Keratinocyte (primary cell): Measurements from ENCODE around the gene CBLL1.

ENCODE experiments used
- CTCF ChIP-seq, 3 experiments: IDR thresholded peaks in 1 of 3; conservative IDR thresholded peaks in 1 of 3; optimal IDR thresholded peaks in 1 of 3; 2 replicates in 2 of 3; 3 replicates in 1 of 3; pipeline versions ENCODE3 to v1.5.1; 2011; ENCODE audit warnings: low read length in 3 of 3, mild to moderate bottlenecking in 3 of 3, moderate library complexity in 2 of 3, control low read depth in 1 of 3, inconsistent platforms in 1 of 3; ENCODE audit not compliant: insufficient read depth in 2 of 3; ENCODE audit errors: extremely low read depth in 1 of 3
- EZH2 ChIP-seq: IDR thresholded peaks from one replicate; pipeline ENCODE4 v1.6.1; 2012; ENCODE audit warnings: inconsistent platforms, mild to moderate bottlenecking, low read length, moderate library complexity

GRCh38 chr7:107788216-107788615, 44.3 kb downstream of the CBLL1 start:
- TF ChIP-seq CTCF (optimal IDR thresholded peaks at IDR 0.05 in 1 of 3, IDR thresholded peaks at IDR 0.05 in 1 of 3, conservative IDR thresholded peaks at IDR 0.05 in 1 of 3; ENCODE audit: extremely low read depth in 1 of 3, insufficient read depth in 2 of 3, low read length in 3 of 3) (no peak), EZH2 (no peak)
